Measurements from ENCODE around the gene NBAS.

DNA sequence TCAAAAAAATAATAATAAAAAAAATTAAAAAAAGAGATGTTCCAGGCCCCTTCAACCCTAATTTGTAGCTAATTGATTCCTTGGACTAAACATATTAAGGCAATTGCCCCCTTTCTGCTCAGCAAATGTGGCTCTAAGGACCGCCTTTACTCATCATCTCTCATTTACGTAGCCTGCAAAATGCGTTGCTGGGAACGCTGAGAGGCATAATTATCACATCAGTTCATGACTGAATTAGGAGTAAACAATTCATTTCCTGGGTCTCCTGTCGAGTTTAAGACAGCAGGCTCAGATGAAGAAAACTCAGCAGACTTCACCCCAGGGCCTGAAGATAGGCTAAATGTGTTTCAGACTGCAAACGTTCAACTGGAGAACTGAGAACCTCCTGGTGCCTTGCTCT lies 413.5 kb downstream of the NBAS start:
- TF ChIP-seq, protein P1, sequence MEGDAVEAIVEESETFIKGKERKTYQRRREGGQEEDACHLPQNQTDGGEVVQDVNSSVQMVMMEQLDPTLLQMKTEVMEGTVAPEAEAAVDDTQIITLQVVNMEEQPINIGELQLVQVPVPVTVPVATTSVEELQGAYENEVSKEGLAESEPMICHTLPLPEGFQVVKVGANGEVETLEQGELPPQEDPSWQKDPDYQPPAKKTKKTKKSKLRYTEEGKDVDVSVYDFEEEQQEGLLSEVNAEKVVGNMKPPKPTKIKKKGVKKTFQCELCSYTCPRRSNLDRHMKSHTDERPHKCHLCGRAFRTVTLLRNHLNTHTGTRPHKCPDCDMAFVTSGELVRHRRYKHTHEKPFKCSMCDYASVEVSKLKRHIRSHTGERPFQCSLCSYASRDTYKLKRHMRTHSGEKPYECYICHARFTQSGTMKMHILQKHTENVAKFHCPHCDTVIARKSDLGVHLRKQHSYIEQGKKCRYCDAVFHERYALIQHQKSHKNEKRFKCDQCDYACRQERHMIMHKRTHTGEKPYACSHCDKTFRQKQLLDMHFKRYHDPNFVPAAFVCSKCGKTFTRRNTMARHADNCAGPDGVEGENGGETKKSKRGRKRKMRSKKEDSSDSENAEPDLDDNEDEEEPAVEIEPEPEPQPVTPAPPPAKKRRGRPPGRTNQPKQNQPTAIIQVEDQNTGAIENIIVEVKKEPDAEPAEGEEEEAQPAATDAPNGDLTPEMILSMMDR (IDR thresholded peaks at IDR 0.05 in 4 of 5, conservative IDR thresholded peaks at IDR 0.05 in 1 of 5), result no peak
- no peak for TF ChIP-seq POLR2A (IDR thresholded peaks at IDR 0.05)
